ENCODE results near the gene RBM3.
"Not testable (repeated sequence)": the region's sequence is repeated elsewhere in the genome, so short reads cannot be mapped to it uniquely, and the experiment has no call there.

The RBM3 gene

GRCh38 chrX:48574270-48575266 lies at the start of gene RBM3:
RBM3 (plus strand) TSS chrX:48574484; CDS start chrX:48575181, 697 bp downstream.
- peak; percentile 95 for DNase-seq

GRCh38 chrX:48525853-48526252 lies 48.4 kb upstream of the RBM3 start:
- not testable (repeated sequence) for DNase-seq

- DNase-seq = peak; percentile 42
Observed at GRCh38 chrX:48530736-48531135, 43.5 kb upstream of the RBM3 start.

- peak; percentile 69 for DNase-seq
Observed at GRCh38 chrX:48531358-48531959, 42.8 kb upstream of the RBM3 start.

GRCh38 chrX:48532161-48532560 lies 42.1 kb upstream of the RBM3 start:
- no peak for DNase-seq

- no peak for DNase-seq
Observed at GRCh38 chrX:48533165-48533564, 41.1 kb upstream of the RBM3 start.

- DNase-seq = no peak
Observed at GRCh38 chrX:48538641-48539344, 35.5 kb upstream of the RBM3 start.

- DNase-seq = peak; percentile 97
Observed at GRCh38 chrX:48539345-48540027, 34.8 kb upstream of the RBM3 start, which contains the start of gene TBC1D25. TBC1D25 (plus strand) TSS chrX:48539714; CDS start chrX:48539798, 84 bp downstream.

GRCh38 chrX:48540028-48540375 lies 34.3 kb upstream of the RBM3 start:
- peak; percentile 31 for DNase-seq

- peak; percentile 2 for DNase-seq
Observed at GRCh38 chrX:48540480-48540879, 33.8 kb upstream of the RBM3 start.

- no peak for DNase-seq
Observed at GRCh38 chrX:48541140-48541814, 33.0 kb upstream of the RBM3 start.

- DNase-seq = no peak
Observed at GRCh38 chrX:48548871-48549270, 25.4 kb upstream of the RBM3 start.

GRCh38 chrX:48555731-48556325 lies 18.5 kb upstream of the RBM3 start:
- DNase-seq = not testable (repeated sequence)

- peak; percentile 75 for DNase-seq
Observed at GRCh38 chrX:48558271-48558670, 16.0 kb upstream of the RBM3 start.

GRCh38 chrX:48559636-48560035 lies 14.6 kb upstream of the RBM3 start:
- DNase-seq = no peak

GRCh38 chrX:48560056-48560455 lies 14.2 kb upstream of the RBM3 start:
- no peak for DNase-seq

- DNase-seq = no peak
Observed at GRCh38 chrX:48560681-48561080, 13.6 kb upstream of the RBM3 start.

GRCh38 chrX:48569958-48570357 lies 4.3 kb upstream of the RBM3 start:
- DNase-seq = peak; percentile 32

GRCh38 chrX:48573690-48574269 lies 504 bp upstream of the RBM3 start:
- DNase-seq = no peak

GRCh38 chrX:48575642-48576041 lies 1.4 kb downstream of the RBM3 start:
- no peak for DNase-seq

GRCh38 chrX:48576108-48576507 lies 1.8 kb downstream of the RBM3 start:
- no peak for DNase-seq

All from fibroblast of skin of right biceps (primary cell).